Effector CD8-positive, alpha-beta T cell (primary cell): ENCODE data around the gene SLC35F3.
"Not testable (repeated sequence)": the region's sequence is repeated elsewhere in the genome, so short reads cannot be mapped to it uniquely, and the experiment has no call there.

ENCODE experiments used
- DNase-seq: peaks from one replicate; lab custom pipeline; 2025; lab: John Stamatoyannopoulos, UW

The SLC35F3 gene

DNA sequence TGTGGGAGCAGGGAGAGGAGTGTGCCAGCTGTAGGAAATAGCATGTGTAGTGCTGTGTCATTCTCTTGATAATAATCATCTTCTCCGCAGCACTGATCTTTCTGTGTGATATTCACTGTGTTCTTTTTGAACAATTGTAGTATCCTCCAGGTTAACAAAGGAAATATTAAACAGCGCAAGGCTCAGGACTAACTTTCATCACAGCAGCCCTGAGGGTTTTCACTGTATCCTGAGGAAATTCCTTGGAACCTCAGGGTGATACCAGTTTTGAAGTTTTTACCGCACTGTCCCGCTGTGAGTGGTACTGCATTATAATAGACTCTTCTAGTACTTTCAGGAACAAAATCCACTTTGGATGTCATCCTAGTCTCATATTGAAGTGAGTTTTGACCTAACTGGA is 240.4 kb downstream of the SLC35F3 start:
- no peak for DNase-seq

DNA sequence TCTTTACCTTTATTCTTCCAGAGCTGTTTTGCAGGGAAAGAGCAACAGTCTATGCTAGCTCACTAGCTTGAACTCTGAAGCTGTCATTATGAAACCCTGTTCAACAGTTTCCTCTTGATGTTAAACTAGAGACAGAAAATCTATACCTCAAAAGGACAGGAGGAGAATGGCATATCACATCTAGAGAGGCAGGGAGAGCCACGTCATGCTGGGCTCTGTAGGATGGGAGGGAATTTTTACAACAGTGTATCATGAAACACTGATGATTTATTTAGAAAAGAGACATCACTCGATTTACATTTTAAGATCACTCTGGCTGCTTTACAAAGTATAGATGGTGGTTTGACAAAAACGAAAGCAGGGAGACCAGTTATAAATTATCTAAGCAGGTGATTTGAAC is 243.9 kb downstream of the SLC35F3 start:
- DNase-seq, result no peak

DNA sequence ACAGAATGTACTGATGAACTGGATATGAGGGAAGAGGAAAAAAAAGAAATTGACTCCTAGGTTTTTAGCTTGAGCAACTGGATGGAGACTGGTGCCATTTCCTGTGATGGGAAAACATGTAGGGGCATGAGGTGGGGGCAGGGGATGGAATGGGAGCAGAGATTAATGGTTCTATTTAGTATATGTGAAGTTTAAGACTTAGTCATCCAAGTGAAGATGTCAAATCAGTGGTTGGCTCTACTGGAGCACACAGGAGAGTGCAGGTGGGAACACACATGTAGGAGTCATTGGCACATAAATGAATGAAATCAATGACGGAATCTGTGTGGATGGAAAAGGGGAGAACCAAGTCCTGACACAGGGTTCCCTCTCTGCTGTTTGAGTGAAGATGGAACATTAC is 244.3 kb downstream of the SLC35F3 start:
- DNase-seq, result no peak

DNA sequence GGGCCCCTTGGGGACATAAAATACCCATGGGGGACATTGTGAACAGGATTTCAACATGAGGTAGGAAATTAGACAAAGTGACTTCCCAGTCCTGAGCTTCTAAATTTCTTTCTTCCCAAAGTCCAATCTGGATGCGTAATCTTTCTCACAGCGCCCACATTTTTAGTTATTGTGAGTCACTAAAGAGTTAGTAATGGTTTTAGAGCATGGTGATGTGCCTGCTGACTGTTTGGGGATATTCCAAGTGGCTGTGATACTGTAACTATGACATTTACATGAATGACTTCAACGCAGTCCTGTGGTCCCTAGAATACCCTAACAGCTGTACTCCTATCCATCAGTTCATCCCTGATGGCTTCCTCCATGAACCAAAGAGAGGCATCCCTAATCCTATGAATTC is 244.7 kb downstream of the SLC35F3 start:
- DNase-seq, result no peak

DNA sequence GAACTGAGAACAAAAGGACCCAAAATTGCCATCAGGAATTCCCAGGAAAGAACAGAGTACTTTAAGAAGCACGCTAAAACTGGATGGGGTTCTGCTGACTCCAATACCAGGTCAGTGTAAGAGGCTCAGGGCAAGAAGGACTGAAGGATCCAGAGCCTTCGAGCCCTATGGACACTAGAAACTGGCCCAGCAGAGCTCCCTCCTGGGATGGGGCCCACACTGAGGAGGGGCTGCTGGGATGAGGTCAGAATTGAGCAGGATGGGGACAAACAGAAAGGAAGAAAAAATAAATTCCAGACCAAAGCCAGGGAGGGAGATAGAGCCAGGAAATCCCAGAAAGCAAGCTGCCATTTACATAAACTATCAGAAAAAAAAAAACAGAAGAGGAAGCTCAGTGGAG is 246.4 kb downstream of the SLC35F3 start:
- no peak for DNase-seq

DNA sequence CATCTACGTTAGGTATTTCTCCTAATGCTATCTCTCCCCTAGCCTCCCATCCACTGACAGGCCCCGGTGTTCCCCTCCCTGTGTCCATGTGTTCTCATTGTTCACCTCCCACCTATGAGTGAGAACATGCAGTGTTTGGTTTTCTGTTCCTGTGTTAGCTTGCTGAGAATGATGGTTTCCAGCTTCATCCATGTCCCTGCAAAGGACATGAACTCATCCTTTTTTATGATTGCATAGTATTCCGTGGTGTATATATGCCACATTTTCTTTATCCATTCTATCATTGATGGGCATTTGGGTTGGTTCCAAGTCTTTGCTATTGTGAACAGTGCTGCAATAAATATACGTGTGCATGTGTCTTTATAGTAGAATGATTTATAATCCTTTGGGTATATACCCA is 247.9 kb downstream of the SLC35F3 start:
- DNase-seq, result not testable (repeated sequence)

DNA sequence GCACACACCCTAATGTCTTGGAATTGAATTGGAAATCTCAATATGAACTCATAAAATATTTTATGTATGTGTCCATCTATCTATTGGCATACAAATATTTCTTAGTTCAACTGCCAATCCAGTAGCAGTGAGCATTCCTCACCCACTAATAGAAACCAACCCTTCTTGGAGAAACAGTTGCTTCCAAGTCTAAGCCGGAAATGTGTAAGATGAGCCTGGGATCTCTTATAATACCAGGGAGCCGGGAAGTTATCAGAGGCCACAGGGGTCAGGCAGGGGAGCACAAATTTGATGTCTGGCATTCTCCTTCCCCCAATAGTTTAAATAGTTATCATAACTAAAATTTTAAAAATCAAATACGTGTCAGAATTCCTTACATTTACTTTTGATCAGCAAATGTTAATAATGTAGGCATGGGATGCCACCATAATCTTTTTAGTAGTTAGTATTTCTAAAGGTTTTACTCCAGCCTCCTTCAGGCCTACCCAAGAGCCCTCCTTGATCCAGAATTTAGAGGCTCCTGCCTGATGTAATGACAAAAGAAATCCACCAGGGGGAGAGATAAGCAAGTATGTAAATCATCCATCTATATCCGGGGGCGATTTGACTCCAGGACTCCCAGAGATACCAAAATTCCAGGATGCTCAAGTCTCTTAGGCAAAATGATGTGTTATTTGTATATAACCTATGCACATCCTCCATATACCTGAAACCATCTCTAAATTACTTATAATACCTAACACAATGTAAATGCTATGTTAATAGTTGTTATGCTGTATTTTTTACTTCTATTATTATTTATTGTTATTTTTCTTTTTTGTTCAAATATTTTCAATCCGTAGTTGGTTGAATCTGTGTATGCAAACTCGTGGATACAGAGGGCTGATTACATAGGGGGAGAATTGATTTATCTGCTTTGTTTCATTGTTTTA is 250.1 kb downstream of the SLC35F3 start:
- no peak for DNase-seq

DNA sequence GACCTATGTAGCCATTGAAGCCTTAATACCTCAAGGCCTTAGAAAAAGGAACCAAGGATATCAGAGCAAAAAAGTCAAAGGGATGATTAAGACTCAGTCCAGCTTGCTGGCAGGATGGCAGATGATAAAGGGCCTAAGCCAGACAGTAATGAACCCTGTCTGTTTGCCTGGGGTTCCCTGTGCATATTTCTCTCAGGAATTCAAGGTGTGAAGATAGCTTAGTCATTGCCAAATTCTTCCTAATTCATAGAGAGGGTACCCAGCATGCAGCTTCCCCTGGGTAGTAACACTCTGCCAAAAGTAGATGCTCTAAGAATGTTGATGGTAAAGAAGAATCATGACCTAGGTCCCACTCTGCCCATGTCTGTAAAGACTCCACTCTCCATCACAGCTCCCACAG is 258.2 kb downstream of the SLC35F3 start:
- no peak for DNase-seq

DNA sequence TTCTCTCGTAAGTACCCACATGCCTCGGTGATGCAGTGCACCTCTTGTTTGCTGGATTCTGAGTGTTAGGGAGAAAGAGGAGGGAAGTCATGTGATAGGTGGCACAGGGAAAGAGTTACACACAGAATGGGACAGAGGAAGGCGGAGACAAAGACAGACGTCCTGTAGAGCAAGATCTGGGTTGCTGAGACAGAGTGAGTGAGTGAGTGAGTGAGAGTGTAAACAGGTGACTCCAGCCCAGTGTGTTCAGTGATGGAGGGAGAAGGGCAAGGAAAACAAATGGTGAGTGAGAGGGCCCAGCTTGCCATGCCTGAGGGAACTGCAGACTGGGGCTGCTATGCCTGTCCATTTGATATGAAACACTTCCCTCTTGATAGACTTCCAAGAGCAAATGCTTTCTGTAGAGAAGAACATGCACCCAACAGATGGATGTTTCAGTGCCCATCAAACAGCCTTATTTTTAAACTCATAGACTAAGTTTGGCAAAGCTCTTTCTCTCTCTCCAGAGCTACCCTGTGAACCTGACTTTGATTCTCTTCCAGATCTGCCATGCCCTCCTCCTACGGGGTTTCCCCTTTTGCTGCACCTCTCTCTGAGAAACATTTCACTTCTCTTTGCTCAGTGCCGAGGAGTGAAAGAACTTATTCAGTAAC is 258.9 kb downstream of the SLC35F3 start:
- no peak for DNase-seq

DNA sequence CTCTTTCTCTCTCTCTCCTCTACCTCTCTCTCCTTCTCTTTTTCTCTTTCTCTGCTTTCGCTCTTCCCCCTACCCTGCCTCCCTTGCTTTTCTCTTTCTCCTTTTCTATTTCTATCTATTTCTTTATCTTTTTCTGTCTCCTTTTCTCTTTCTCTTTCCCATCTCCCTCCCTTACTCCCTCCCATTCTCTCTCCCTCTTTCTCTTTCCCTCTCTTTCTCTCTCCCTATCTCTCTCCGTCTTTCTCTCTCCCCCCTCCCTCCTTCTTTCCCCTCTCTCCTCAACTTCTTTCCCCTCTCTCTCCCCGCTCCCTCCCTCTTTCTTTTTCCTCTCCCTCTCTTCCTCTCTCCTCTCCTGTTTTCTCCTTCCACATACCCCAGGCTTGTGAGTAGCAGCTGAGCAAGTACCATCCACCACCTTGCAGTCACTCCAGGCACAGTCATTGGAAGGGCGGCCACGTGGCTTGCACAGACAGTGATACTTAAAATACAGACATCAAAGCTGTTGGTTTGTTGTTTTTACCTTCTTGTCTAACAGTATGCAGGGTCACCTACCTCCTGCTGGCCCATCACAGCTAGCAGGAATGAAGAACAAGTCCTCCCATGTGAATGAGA is 259.7 kb downstream of the SLC35F3 start:
- no peak for DNase-seq

DNA sequence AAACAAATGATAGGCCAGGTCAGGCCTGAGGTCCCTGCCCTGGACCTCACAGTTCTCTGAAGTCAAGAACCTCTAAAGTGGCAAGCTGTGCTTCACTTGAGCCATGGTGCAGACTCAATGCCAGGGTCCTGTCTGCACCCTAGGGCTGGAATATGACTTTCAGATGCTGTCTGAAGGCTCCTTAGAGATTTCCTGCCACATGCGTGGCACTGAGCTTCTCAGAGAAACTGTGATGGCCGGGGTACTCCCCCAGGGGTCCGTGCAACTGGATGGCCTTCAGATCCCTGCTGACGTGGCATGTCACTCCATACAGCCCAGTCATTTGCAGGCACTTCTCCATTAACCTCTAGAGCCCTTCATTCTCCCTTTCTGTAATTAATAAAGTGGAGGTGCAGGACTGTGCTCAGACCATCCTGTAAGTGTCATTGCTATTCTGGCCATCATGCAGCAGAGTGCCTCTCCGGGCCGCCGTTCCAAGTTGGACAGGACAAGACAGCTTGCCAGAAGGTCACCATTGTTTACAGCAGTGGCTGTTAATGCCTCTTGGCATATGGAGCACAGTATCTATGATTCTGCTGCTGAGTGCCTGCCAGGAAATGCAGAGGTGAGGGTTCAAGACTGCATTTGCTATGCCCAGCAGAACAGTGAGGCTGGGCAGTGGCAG is 263.7 kb downstream of the SLC35F3 start:
- DNase-seq, result no peak

DNA sequence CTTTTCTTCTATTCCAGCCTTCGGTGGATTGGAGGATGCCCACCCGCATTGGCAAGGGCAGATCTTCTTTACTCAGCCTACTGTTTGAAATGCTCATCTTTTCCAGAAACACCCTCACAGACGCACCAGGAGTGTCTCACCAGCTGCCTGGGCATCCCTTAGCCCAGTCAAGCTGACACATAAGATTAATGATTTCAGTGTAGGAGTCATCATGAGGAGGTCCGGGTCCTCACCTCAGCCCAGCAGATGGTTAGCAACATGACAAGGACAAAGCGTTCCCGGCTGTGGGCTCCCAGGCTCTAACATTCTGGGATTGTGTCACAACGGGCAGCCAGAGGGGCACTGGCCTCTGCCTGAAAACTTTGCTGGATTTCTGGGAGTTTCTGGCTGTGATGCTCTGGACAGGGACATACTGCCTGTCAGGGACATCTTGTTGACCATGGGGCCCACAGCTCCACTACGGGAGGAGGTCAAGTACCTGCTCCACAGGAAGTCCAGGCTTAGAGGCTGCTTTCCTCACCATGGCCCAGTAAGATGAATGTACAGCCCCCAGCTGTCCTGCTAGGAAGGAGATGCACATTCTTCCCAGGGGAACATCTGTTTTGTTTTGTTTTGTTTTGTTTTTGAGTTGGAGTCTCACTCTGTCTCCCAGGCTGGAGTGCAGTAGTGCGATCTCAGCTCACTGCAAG is 264.8 kb downstream of the SLC35F3 start:
- DNase-seq, result no peak

DNA sequence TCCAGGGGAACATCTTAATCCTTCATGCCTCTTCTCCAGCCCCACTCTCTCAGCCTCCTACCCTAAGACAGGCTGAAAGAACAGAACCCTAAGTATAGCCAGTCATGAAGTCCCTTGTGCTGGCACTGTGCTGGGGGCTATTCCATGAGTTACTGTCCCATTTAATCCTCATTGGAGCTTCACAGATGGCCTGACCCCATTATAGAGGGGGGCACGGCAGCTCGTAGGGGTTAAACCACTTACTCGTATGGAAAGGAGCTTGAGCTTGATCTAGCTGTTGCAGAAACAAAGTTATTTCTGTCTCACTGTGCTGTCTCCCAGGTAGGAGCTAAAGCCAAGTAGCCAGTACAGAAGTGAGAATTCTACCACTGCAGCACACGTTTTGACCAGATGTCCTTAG is 265.6 kb downstream of the SLC35F3 start:
- no peak for DNase-seq

DNA sequence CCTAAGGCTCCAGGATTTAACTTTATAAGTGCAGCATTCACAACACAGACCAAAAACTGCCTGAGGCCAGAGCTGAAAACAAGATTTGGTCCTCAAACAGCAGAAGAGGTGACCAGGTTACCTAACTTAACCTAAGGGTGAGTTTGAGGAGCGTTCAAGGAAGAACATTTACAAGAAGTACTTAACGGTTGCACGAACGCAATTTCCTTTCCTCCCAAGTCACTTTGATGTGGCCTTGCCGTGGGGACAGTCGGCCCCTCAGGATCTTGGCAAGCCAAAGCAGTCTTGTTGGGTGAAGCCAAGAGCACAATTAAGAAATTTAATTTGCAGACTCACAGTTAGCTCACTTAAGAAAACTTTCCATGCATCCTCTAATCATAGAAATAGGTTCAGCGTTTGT is 266.1 kb downstream of the SLC35F3 start:
- DNase-seq, result no peak

DNA sequence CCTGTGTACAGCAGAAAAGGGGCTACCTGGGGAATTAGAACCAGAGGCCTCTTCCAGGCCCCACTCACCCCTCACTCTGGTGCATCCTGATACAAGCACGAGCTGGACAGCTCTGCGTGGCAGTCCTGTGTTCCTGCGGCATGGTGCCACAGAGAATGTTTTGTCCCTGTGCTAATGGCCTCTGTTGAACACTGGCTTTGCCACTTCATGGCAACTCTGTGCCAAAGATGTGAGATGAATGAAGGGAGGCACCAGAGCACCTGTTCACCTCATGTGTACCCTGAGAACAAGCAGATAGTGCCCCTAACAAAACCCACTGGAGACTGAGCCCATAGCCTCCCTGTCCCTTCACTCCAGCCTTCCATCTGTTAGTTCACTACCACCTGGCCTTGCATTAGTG is 269.5 kb downstream of the SLC35F3 start:
- no peak for DNase-seq

DNA sequence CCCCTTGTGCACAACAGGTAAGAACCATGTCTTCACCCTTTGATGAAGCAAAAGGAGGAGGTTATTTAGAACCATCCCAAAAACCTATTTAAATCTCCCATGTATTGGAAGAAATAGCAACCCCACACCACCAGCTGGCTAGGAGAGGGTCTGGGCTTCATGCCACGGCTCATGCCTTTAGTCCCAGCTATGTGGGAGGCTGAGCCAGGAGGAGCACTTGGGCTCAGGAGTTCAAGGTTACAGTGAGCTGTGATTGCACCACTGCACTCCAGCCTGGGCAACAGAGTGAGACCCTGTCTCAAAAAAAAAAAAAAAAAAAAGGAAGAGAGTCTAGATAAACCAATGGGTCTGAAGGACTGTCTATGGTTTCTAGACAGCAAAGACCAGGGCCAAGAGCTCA is 270.9 kb downstream of the SLC35F3 start:
- no peak for DNase-seq

DNA sequence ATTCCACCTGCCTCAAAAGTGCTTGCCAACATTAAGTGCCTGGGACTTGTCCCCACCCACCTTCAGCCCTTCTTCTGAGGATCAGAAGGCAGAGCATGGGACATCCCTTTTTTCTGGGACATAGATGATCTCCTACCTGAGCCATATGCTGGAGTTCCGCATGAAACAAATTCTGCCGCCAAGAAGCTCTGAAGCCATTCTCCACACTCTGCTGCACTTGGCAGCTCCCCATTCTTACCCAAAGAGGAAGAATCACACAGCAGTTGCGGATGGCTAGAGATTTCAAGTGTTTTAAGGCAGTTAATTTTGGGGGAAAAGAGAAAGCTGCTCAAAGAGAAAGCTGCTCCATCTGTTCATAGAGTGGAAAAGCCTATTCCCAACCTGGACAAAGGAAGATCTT is 271.5 kb downstream of the SLC35F3 start:
- no peak for DNase-seq

DNA sequence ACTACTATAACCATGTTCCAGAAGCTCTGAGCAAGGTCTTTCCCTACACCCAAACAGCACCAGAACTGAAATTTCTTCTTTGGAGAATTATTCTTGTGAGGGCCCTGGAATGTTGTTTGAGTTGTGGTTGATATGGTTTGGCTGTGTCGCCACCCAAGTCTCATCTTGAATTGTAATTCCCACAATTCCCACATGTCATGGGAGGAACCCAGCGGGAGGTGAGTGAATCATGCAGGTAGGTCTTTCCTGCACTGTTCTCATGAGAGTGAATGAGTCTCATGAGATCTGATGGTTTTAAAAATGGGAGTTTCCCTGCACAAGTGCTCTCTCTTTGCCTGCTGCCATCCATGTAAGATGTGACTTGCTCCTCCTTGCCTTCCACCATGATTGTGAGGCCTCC is 272.4 kb downstream of the SLC35F3 start:
- not testable (repeated sequence) for DNase-seq

DNA sequence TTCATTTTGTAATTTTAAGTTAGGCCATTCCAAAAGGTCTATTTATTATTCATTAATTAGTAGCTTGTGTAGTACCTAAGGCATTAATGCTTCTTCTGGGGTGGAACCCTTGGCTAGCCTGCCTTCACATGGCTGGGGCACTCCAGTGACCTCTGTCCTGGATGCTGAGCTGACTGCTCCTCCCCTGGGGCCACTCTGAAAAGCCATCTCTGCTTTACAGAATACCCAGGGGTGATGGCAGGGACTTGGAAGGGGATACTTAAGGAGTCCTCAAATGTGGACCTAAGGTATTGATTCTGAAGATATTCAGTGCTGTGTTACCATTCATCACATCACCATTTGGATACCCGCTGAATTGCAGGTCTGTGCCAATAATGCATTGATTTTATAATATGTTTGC is 281.0 kb downstream of the SLC35F3 start:
- no peak for DNase-seq

DNA sequence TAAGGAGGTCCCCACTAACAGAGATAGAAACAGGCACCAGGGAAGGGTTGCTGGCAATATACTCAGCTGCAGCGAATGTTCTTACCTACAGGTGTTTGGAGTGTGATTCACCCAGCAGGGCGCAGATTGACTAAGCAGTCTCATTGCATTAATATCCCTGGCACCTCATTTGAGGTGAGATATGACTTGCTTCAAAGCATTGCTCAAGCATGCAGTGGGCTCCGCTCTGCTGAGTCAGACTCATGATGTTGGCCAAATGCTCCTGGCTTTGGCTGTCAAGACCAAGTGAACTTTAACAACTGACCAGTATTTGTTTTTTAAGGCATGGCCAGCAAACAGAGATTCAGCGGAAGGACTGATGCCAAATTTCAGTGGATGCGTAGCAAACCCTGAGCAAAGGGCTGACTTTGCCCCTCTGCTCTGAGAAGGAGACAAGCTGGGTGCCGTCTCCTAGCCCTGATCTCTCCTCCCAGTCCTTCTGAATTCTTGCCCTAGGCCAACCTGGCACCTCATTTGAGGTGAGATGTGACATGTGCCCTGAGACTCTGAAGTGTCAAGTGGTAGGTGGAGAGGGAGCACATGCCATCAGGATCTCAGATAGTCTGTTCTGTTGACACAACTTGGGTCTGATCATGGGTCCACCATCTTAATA is 281.7 kb downstream of the SLC35F3 start:
- no peak for DNase-seq

DNA sequence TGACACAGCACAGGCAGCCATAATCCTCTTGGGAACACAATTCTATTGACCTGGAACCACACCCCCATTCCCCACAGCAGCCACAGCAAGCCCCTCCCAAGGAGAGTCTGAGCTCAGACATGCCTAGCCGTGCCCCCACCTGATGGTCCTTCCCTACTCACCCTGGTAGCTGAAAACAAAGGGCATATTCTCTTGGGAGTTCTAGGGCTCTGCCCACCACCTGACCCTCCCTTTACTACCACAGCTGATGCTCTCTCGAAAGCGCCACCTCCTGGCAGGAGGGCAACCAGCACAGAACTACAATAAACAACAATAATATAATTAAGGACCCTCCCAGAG is 283.9 kb downstream of the SLC35F3 start:
- DNase-seq, result no peak

DNA sequence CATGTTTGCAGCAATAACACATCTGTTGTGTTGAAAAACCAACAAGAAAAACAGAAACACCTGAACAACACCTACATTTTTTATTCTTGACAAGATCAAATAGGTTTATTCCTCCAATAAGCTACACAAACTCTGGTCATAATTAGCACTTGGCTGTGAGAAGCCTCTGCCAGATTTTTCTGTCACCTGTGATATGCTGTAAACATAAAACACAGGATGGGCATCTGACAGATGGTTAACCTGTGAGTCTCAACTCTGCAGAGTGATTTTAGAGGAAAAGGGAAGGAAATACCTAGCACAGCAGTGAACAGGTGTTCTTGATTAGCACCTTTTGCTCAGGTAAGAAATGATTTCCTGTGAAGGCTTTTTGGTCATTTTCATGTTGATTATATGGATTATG is 293.4 kb downstream of the SLC35F3 start:
- no peak for DNase-seq
